ENCODE measurements around the gene IL16. TPM values are rescaled to one million over a fixed set of nuclear protein-coding genes. Genes with fewer than 3 reads are reported as not detected.

The IL16 gene
- total RNA-seq, 1 donor from 2014 or later: 3.7 TPM

Other genes starting within 250 kb of the IL16 start
- gene MESD, start 207.1 kb upstream of the IL16 start, total RNA-seq: 14.0 TPM
- gene TLNRD1, start 196.0 kb upstream of the IL16 start, total RNA-seq: 7.1 TPM
- 0.38 TPM for gene CFAP161, start 62.6 kb upstream of the IL16 start, total RNA-seq
- 2.2 TPM for gene STARD5, start 127.3 kb downstream of the IL16 start, total RNA-seq
- gene TMC3, start 177.3 kb downstream of the IL16 start, total RNA-seq: not detected